Measurements from ENCODE around the gene MT1F. TPM values are rescaled to one million over a fixed set of nuclear protein-coding genes. Genes with fewer than 3 reads are reported as not detected.

The MT1F gene
- total and polyA plus RNA-seq, 2 donors (not counting 1 experiment from before 2014, with no cell fraction given): 2.1 to 3.2 TPM

GRCh38 chr16:56633535-56633934 is 24.2 kb upstream of the MT1F start:
- no peak overlapping the region for H3K4me3 ChIP-seq (replicated peaks in 1 of 4; ENCODE audit: control extremely low read depth in 1 of 4, insufficient read depth in 1 of 4, low read depth in 3 of 4, low read length in 4 of 4)
- no peak overlapping the region for H3K9ac ChIP-seq (ENCODE audit: insufficient read depth, low read length)

GRCh38 chr16:56634715-56635440 is 22.9 kb upstream of the MT1F start:
- no peak for DNase-seq (ENCODE audit: low read depth in 2 of 2)
- Histone ChIP-seq H2AFZ (ENCODE audit: low read length) (no peak overlapping the region), H4K20me1 (ENCODE audit: control insufficient read depth, extremely low read depth, insufficient read depth, low read length) (no peaks in the 10 kb centered on the region), H3K79me2 (ENCODE audit: control insufficient read depth, insufficient read depth, low read length) (no peaks in the 10 kb centered on the region), H3K9ac (ENCODE audit: insufficient read depth, low read length) (no peak overlapping the region), H3K36me3 (ENCODE audit: control insufficient read depth, insufficient read depth, low read length) (no peaks in the 10 kb centered on the region), H3K27ac (ENCODE audit: insufficient read depth, low read length) (no peak overlapping the region), H3K27me3 (ENCODE audit: control insufficient read depth, insufficient read depth, low read length) (peaks cover 5% of the 10 kb centered on the region), H3K4me3 (replicated peaks in 1 of 4; ENCODE audit: control extremely low read depth in 1 of 4, insufficient read depth in 1 of 4, low read depth in 3 of 4, low read length in 4 of 4) (peak overlapping the region in 1 of 4 experiments; percentile 16), H3K4me1 (ENCODE audit: control insufficient read depth, extremely low read depth, insufficient read depth, low read length) (peaks cover 2% of the 10 kb centered on the region), H3K9me3 (ENCODE audit: control insufficient read depth, insufficient read depth, low read depth, low read length) (no peaks in the 10 kb centered on the region), H3K4me2 (ENCODE audit: extremely low read depth, insufficient read depth, low read length) (peak overlapping the region; percentile 35)
- TF ChIP-seq EZH2 (IDR thresholded peaks at IDR 0.05; ENCODE audit: low read length, missing control alignments) (no peak), CTCF (conservative IDR thresholded peaks at IDR 0.05 in 1 of 2, IDR thresholded peaks at IDR 0.05 in 1 of 2; ENCODE audit: low read depth in 1 of 2, low read length in 2 of 2) (no peak)

More at GRCh38 chr16:56633535-56633934, 24.2 kb upstream of the MT1F start:
- no peak for DNase-seq (ENCODE audit: low read depth in 2 of 2)
- no peaks in the 10 kb centered on the region for H3K79me2 ChIP-seq (ENCODE audit: control insufficient read depth, insufficient read depth, low read length)
- H3K36me3 ChIP-seq (ENCODE audit: control insufficient read depth, insufficient read depth, low read length): no peaks in the 10 kb centered on the region
- TF ChIP-seq EZH2 (IDR thresholded peaks at IDR 0.05; ENCODE audit: low read length, missing control alignments) (no peak), CTCF (conservative IDR thresholded peaks at IDR 0.05 in 1 of 2, IDR thresholded peaks at IDR 0.05 in 1 of 2; ENCODE audit: low read depth in 1 of 2, low read length in 2 of 2) (no peak)
- no peak overlapping the region for H2AFZ ChIP-seq (ENCODE audit: low read length)
- peaks cover 5% of the 10 kb centered on the region for H3K27me3 ChIP-seq (ENCODE audit: control insufficient read depth, insufficient read depth, low read length)
- no peaks in the 10 kb centered on the region for H4K20me1 ChIP-seq (ENCODE audit: control insufficient read depth, extremely low read depth, insufficient read depth, low read length)
- H3K9me3 ChIP-seq (ENCODE audit: control insufficient read depth, insufficient read depth, low read depth, low read length): no peaks in the 10 kb centered on the region
- no peak overlapping the region for H3K27ac ChIP-seq (ENCODE audit: insufficient read depth, low read length)
- H3K4me2 ChIP-seq (ENCODE audit: extremely low read depth, insufficient read depth, low read length): no peak overlapping the region
- peaks cover 2% of the 10 kb centered on the region for H3K4me1 ChIP-seq (ENCODE audit: control insufficient read depth, extremely low read depth, insufficient read depth, low read length)

DNA sequence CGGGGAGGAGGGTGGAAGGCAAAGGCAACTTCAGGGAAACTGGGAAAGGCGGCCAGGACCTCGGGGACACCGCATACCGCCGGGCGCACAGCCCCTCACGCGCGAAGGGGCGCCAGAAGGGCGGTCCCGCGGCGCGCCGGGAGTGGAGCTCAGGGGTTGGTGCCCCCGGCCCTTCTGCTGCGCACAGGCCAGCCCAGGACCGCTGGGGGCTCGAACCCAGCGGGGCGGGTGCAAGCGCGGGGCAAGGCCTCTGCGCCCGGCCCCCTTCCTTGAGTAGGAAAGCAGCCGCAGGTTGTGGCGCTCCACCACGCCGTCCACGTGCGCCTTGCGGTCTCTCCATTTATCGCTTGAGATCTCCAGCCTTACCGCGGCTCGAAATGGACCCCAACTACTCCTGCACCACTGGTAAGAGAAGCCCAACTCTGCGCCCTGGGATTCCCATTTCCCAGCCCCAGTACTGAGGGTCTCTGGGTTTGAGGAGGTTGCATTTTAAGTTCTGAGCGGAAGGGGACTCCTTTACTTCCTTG is 22.3 kb upstream of the MT1F start:
- no peak for TF ChIP-seq EZH2 (IDR thresholded peaks at IDR 0.05; ENCODE audit: low read length, missing control alignments)
- no peak for TF ChIP-seq CTCF (conservative IDR thresholded peaks at IDR 0.05 in 1 of 2, IDR thresholded peaks at IDR 0.05 in 1 of 2; ENCODE audit: low read depth in 1 of 2, low read length in 2 of 2)
- Histone ChIP-seq H3K27me3 (ENCODE audit: control insufficient read depth, insufficient read depth, low read length) (peaks cover 5% of the 10 kb centered on the region), H3K79me2 (ENCODE audit: control insufficient read depth, insufficient read depth, low read length) (no peaks in the 10 kb centered on the region), H3K9ac (ENCODE audit: insufficient read depth, low read length) (no peak overlapping the region), H4K20me1 (ENCODE audit: control insufficient read depth, extremely low read depth, insufficient read depth, low read length) (no peaks in the 10 kb centered on the region), H3K27ac (ENCODE audit: insufficient read depth, low read length) (no peak overlapping the region), H3K4me3 (replicated peaks in 1 of 4; ENCODE audit: control extremely low read depth in 1 of 4, insufficient read depth in 1 of 4, low read depth in 3 of 4, low read length in 4 of 4) (no peak overlapping the region), H3K4me1 (ENCODE audit: control insufficient read depth, extremely low read depth, insufficient read depth, low read length) (peaks cover 2% of the 10 kb centered on the region), H3K9me3 (ENCODE audit: control insufficient read depth, insufficient read depth, low read depth, low read length) (no peaks in the 10 kb centered on the region), H3K36me3 (ENCODE audit: control insufficient read depth, insufficient read depth, low read length) (no peaks in the 10 kb centered on the region), H3K4me2 (ENCODE audit: extremely low read depth, insufficient read depth, low read length) (no peak overlapping the region), H2AFZ (ENCODE audit: low read length) (no peak overlapping the region)
- no peak for DNase-seq (ENCODE audit: low read depth in 2 of 2)

All from fibroblast of lung (primary cell).